Brain pericyte (primary cell): ENCODE results near the gene CRHR1.

ENCODE experiments used
- DNase-seq: peaks from one replicate; pipeline ENCODE4 v3.0.0-alpha.2; 2012; ENCODE audit warnings: low read depth, low spot score

Gene CRHR1

GRCh38 chr17:45863857-45864654 is 79.9 kb downstream of the CRHR1 start:
- DNase-seq, result no peak

DNA sequence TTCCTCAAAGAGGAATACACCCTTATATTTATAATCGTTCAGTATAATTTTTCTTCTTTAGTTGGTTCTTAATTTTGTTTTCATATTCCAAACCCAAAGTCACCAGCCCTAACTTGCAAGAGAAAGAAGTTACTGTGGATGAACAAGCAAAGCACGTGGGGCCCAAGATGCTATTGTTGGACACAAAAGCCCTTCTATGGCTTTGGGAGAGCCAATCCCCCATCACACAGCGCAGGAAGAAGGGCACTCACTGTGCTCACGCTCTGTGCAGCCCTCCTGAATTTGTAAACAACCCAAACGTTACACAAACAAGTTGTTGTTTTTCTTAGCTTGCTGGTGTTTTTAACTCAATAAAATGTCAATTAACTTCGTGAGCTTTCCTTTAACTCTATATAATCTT is 83.1 kb downstream of the CRHR1 start:
- no peak for DNase-seq

DNA sequence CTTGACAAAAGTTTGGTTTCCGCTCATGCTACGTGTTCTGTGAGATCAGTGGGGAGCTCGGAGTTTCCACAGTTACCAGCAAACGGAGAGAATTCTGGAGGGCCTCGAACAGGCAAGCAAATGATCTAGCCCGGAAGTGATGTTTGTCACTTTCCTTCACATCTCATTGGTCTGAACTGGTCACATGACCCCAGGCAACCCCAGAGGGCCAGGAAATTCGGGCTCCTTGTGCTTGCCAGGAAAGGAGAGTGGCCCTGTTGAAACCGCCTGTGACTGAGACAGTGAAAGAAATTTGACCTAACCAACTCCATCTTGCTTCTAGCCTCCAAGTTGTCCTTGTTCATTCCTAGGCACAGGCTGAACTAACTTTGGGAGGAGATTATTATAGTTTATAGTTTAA is 83.6 kb downstream of the CRHR1 start:
- DNase-seq, result no peak

DNA sequence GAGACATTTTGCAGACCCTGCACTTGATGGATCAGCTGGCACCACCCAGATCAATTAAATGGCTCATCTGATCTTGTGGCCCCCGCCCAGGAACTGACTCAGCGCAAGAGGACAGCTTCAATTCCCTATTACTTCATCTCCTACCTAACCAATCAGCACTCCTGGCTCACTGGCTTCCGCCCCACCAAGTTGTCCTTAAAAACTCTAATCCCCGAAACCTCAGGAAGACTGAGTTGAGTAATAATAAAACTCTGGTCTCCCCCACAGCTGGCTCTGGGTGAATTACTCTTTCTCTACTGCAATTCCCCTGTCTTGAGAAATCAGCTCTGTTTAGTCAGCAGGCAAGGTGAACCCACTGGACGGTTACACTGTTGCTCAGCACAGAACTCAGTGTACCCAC is 84.2 kb downstream of the CRHR1 start:
- no peak for DNase-seq

- DNase-seq, result no peak
These were observed 85.7 kb downstream of the CRHR1 start for GRCh38 chr17:45869676-45870341.

- no peak for DNase-seq
These were observed 86.3 kb downstream of the CRHR1 start for GRCh38 chr17:45870342-45870974.

DNA sequence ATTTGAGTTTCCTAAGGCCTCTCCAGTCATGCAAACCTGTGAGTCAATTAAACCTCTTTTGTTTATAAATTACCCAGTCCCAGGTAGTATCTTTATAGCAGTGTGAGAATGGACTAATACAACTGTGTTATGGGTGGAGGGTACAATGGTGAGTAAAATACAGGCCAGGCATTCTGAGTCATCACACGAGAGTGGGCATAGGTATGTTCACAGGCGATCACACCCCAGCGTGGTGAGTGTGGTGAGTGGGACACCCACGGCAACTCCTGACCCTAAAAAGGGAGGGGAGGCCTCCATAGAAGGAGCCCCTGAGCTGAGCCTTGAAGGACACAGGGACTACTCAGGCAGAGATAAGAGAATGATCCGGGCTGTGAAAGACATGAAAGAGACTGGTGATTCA is 87.6 kb downstream of the CRHR1 start:
- no peak for DNase-seq

DNA sequence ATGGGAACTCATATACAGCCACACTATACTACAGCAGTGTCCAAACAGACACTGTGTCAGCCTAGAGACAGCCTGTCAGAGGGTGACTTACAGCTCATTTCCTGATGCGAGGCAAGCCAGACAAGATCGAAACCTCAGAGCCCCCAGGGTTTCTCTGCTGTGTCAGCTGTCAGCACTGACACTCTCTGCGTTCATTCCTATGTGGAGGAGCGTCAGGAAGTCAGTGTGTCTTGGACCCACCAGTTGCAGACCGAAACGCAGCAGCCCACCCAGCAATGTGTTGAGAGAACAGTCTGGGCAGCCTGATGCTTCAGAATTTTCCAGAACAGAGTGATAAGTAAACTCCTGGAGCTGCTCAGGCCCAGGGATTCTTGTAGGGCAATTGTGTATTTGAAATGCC is 89.6 kb downstream of the CRHR1 start:
- DNase-seq, result no peak

GRCh38 chr17:45874151-45874550 is 90.0 kb downstream of the CRHR1 start:
- no peak for DNase-seq

- no peak for DNase-seq
These were observed 92.4 kb downstream of the CRHR1 start for GRCh38 chr17:45876539-45876938.

GRCh38 chr17:45877467-45877866 is 93.3 kb downstream of the CRHR1 start:
- no peak for DNase-seq

DNA sequence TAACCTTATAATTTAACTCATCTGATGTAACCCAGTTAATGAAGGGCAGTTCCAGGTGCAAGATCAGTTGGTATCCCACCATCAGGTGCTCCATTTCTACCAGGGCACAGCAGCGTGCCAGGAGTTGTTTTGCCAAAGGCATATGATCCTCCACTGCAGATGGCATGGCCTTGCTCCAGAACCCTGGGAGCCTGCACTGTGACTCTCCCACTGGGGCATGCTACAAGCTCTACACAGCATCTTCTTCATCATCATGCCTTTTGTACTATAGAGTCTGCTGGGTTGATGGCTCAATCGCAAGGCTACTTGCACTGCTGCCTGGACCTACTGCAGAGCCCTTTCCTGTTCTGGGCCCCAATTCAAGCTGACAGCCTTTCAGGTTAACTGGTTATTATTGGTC is 98.9 kb downstream of the CRHR1 start:
- DNase-seq, result no peak
